H9 (cell line): Measurements from ENCODE around the gene LACTB. TPM values are rescaled to one million over a fixed set of nuclear protein-coding genes. Genes with fewer than 3 reads are reported as not detected.
A peak's percentile ranks its signal among the peaks of the same experiment; 100 is the strongest.

Experiments used
- DNase-seq: peaks from one replicate; pipeline ENCODE4 v3.0.0-alpha.2; 2017
- H2AFZ ChIP-seq: one replicate; pipeline ENCODE4 v1.6.1; 2013; ENCODE audit warnings: mild to moderate bottlenecking, low read length, control low read depth, moderate library complexity
- H2AK5ac ChIP-seq: 2 replicates; pipeline ENCODE4 v1.6.1; 2013; ENCODE audit warnings: low read length, control low read depth, mixed read lengths; ENCODE audit not compliant: insufficient read length
- H2BK120ac ChIP-seq: one replicate; pipeline ENCODE4 v1.6.1; 2013; ENCODE audit warnings: low read depth, mild to moderate bottlenecking, low read length, control low read depth, inconsistent platforms; ENCODE audit not compliant: poor library complexity, severe bottlenecking
- H2BK12ac ChIP-seq: 2 replicates; pipeline ENCODE4 v1.6.1; 2013; ENCODE audit warnings: low read length, control low read depth, mixed read lengths, low read depth; ENCODE audit not compliant: insufficient read length
- H2BK15ac ChIP-seq: 2 replicates; pipeline ENCODE4 v1.6.1; 2013; ENCODE audit warnings: low read depth, low read length, control low read depth
- H2BK20ac ChIP-seq: one replicate; pipeline ENCODE4 v1.6.1; 2013; ENCODE audit warnings: low read depth, mild to moderate bottlenecking, low read length, control low read depth, inconsistent platforms; ENCODE audit not compliant: poor library complexity, severe bottlenecking
- H2BK5ac ChIP-seq: 2 replicates; pipeline ENCODE4 v1.6.1; 2013; ENCODE audit warnings: low read length, control low read depth, mixed read lengths; ENCODE audit not compliant: insufficient read length
- H3K14ac ChIP-seq: 2 replicates; pipeline ENCODE4 v1.6.1; 2013; ENCODE audit warnings: low read length, control low read depth; ENCODE audit not compliant: insufficient read depth
- H3K18ac ChIP-seq: 2 replicates; pipeline ENCODE4 v1.6.1; 2013; ENCODE audit warnings: low read depth, mild to moderate bottlenecking, mixed read lengths, low read length, control low read depth; ENCODE audit not compliant: insufficient read length
- H3K23ac ChIP-seq: 2 replicates; pipeline ENCODE4 v1.6.1; 2013; ENCODE audit warnings: low read length, control low read depth, mixed read lengths, low read depth; ENCODE audit not compliant: insufficient read length
- H3K23me2 ChIP-seq: 2 replicates; pipeline ENCODE4 v1.6.1; 2013; ENCODE audit warnings: low read depth, mild to moderate bottlenecking, mixed read lengths, low read length, control low read depth; ENCODE audit not compliant: insufficient read length, poor library complexity, severe bottlenecking
- H3K27ac ChIP-seq: 2 replicates; pipeline ENCODE4 v1.5.1; 2013; ENCODE audit warnings: low read length, control low read depth, mixed read lengths, low read depth; ENCODE audit not compliant: insufficient read length
- H3K27me3 ChIP-seq: 2 replicates; pipeline ENCODE4 v1.6.1; 2013; ENCODE audit warnings: low read length, control low read depth, inconsistent platforms; ENCODE audit not compliant: insufficient read depth
- H3K4ac ChIP-seq: 2 replicates; pipeline ENCODE4 v1.6.1; 2013; ENCODE audit warnings: low read depth, mild to moderate bottlenecking, control low read depth, inconsistent platforms, low read length, moderate library complexity
- H3K4me1 ChIP-seq: 2 replicates; pipeline ENCODE4 v1.6.1; 2013; ENCODE audit warnings: low read length, control low read depth, inconsistent platforms; ENCODE audit not compliant: insufficient read depth
- H3K4me2 ChIP-seq: 2 replicates; pipeline ENCODE4 v1.6.1; 2013; ENCODE audit warnings: low read length, control low read depth, mixed read lengths; ENCODE audit not compliant: insufficient read length, insufficient read depth
- H3K56ac ChIP-seq: 2 replicates; pipeline ENCODE4 v1.6.1; 2013; ENCODE audit warnings: low read depth, mild to moderate bottlenecking, mixed read lengths, low read length, control low read depth; ENCODE audit not compliant: insufficient read length
- H3K79me1 ChIP-seq: 2 replicates; pipeline ENCODE4 v1.6.1; 2013; ENCODE audit warnings: low read depth, mild to moderate bottlenecking, moderate library complexity, low read length, control low read depth, inconsistent platforms; ENCODE audit not compliant: insufficient read depth, poor library complexity, severe bottlenecking
- H3K79me2 ChIP-seq: 2 replicates; pipeline ENCODE4 v1.6.1; 2013; ENCODE audit warnings: low read length, control low read depth, inconsistent platforms; ENCODE audit not compliant: insufficient read depth
- H3K9ac ChIP-seq: 2 replicates; pipeline ENCODE4 v1.6.1; 2013; ENCODE audit warnings: low read length, control low read depth, mixed read lengths; ENCODE audit not compliant: insufficient read length; ENCODE audit errors: extremely low read depth
- H3K9me3 ChIP-seq: one replicate; pipeline ENCODE4 v1.6.1; 2013; ENCODE audit warnings: low read depth, low read length, inconsistent platforms; ENCODE audit not compliant: control insufficient read depth
- H3T11ph ChIP-seq: one replicate; pipeline ENCODE4 v1.6.1; 2013; ENCODE audit warnings: mild to moderate bottlenecking, low read length, control low read depth, inconsistent platforms
- H4K20me1 ChIP-seq: one replicate; pipeline ENCODE4 v1.6.1; 2013; ENCODE audit not compliant: control insufficient read depth, insufficient read length, insufficient read depth
- H4K5ac ChIP-seq: 2 replicates; pipeline ENCODE4 v1.6.1; 2013; ENCODE audit warnings: low read depth, mild to moderate bottlenecking, mixed read lengths, low read length, control low read depth; ENCODE audit not compliant: insufficient read length
- H4K8ac ChIP-seq: replicated peaks from 2 replicates; pipeline ENCODE4 v1.6.1; 2013; ENCODE audit warnings: low read length, control low read depth, mixed read lengths, low read depth; ENCODE audit not compliant: insufficient read length
- H4K91ac ChIP-seq: 2 replicates; pipeline ENCODE4 v1.6.1; 2013; ENCODE audit warnings: low read depth, mild to moderate bottlenecking, moderate library complexity, mixed read lengths, low read length, control low read depth; ENCODE audit not compliant: insufficient read length
- H3K27ac Mint-ChIP-seq, 3 experiments: 2 replicates in 2 of 3; 3 replicates in 1 of 3; pipeline ENCODE4 v1.8.0; 2020 to 2021; ENCODE audit warnings: mixed read lengths in 3 of 3, mild to moderate bottlenecking in 1 of 3, moderate library complexity in 1 of 3
- H3K27me3 Mint-ChIP-seq: 2 replicates; pipeline ENCODE4 v1.8.0; 2021; ENCODE audit warnings: low read depth, mild to moderate bottlenecking, moderate library complexity, mixed read lengths
- H3K36me3 Mint-ChIP-seq, 3 experiments: 2 replicates in 2 of 3; 3 replicates in 1 of 3; pipeline ENCODE4 v1.8.0; 2020 to 2021; ENCODE audit warnings: low read depth in 3 of 3, mixed read lengths in 3 of 3; ENCODE audit not compliant: insufficient read depth in 1 of 3
- H3K4me1 Mint-ChIP-seq, 2 experiments: 2 replicates each; pipeline ENCODE4 v1.8.0; 2020; ENCODE audit warnings: mixed read lengths in 2 of 2
- H3K4me3 Mint-ChIP-seq, 2 experiments: 2 replicates in 1 of 2; 3 replicates in 1 of 2; pipeline ENCODE4 v1.8.0; 2020 to 2021; ENCODE audit warnings: mild to moderate bottlenecking in 2 of 2, mixed read lengths in 2 of 2, moderate library complexity in 1 of 2
- H3K9me3 Mint-ChIP-seq, 2 experiments: 2 replicates in 1 of 2; 3 replicates in 1 of 2; pipeline ENCODE4 v1.8.0; 2020; ENCODE audit warnings: mild to moderate bottlenecking in 2 of 2, mixed read lengths in 2 of 2, moderate library complexity in 1 of 2
- WGBS: extraction: QIAGEN DNeasy Blood & Tissue Kit; methylation state at CpG from one replicate; pipeline ENCODE4 v1.1.7; 2013; ENCODE audit warnings: missing lambda C conversion rate, low lambda C conversion rate, mixed read lengths; ENCODE audit not compliant: insufficient read length; ENCODE audit errors: extremely low coverage; 5-methylcytosine and 5-hydroxymethylcytosine counted together
- total RNA-seq: library from RNA; stranded (reverse); gene quantifications from 2 replicates; pipeline ENCODE4 v1.2.1, GENCODE V29; 2021
- TF ChIP-seq, protein P1 (sequence below): fragments of 200-600 bp; sonication (generic); conservative IDR thresholded peaks from 3 replicates; pipeline ENCODE4 v1.8.0; 2021; ENCODE audit warnings: antibody characterized with exemption, mild to moderate bottlenecking

LACTB gene
- total RNA-seq, 1 experiment from 2014 or later, result 10.3 TPM

DNA sequence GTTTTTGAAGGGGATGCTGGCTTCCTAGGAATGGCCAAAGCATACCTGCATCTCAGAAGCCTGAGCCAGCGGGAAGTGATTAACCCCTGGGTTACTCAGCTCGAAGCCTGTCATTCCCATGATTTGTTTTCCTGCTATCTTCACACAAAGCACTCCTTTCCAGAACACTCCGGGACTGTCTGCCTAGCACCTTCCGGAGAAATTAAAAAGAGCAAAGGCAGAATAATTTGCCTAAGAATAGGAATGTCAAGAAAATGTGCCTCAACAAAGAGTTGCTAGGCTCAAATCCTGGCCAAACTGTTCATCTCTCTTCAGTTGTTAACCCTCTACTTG lies 45.0 kb upstream of the LACTB start:
- H2BK20ac ChIP-seq, result no peak overlapping the region
- no peak overlapping the region for H2BK5ac ChIP-seq
- no peak overlapping the region for H3T11ph ChIP-seq
- no peak overlapping the region for H3K14ac ChIP-seq
- TF ChIP-seq, protein P1, sequence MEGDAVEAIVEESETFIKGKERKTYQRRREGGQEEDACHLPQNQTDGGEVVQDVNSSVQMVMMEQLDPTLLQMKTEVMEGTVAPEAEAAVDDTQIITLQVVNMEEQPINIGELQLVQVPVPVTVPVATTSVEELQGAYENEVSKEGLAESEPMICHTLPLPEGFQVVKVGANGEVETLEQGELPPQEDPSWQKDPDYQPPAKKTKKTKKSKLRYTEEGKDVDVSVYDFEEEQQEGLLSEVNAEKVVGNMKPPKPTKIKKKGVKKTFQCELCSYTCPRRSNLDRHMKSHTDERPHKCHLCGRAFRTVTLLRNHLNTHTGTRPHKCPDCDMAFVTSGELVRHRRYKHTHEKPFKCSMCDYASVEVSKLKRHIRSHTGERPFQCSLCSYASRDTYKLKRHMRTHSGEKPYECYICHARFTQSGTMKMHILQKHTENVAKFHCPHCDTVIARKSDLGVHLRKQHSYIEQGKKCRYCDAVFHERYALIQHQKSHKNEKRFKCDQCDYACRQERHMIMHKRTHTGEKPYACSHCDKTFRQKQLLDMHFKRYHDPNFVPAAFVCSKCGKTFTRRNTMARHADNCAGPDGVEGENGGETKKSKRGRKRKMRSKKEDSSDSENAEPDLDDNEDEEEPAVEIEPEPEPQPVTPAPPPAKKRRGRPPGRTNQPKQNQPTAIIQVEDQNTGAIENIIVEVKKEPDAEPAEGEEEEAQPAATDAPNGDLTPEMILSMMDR, result no peak
- H3K9ac ChIP-seq, result no peak overlapping the region
- no peaks in the 10 kb centered on the region for H3K79me1 ChIP-seq
- H2BK12ac ChIP-seq, result no peak overlapping the region
- no peak overlapping the region for H2BK15ac ChIP-seq
- no peaks in the 10 kb centered on the region for H4K20me1 ChIP-seq
- peak overlapping the region; percentile 3 for H3K4me2 ChIP-seq
- peak overlapping the region; percentile 89 for H3K27ac ChIP-seq
- no peaks in the 10 kb centered on the region for H3K27me3 Mint-ChIP-seq
- no peak overlapping the region for H2AFZ ChIP-seq
- peak; percentile 78 for DNase-seq
- H3K27me3 ChIP-seq, result no peaks in the 10 kb centered on the region
- H3K9me3 ChIP-seq, result no peaks in the 10 kb centered on the region
- H3K56ac ChIP-seq, result no peak overlapping the region
- H4K5ac ChIP-seq, result no peak overlapping the region
- H3K9me3 Mint-ChIP-seq, result no peaks in the 10 kb centered on the region; a peak in 1 of 5 replicates
- peaks cover 0 to 12% (median 6%) of the 10 kb centered on the region in 3 experiments; a peak in 4 of 7 replicates for H3K36me3 Mint-ChIP-seq
- H4K91ac ChIP-seq, result no peak overlapping the region
- peak overlapping the region; percentile 56 for H2BK120ac ChIP-seq
- H3K4me1 ChIP-seq, result peaks cover 18% of the 10 kb centered on the region; the same call in 1 of the 2 replicates
- WGBS, result no CpG with 5 or more reads among the region's 4 CpGs
- no peak overlapping the region for H3K4ac ChIP-seq
- no peaks in the 10 kb centered on the region for H3K79me2 ChIP-seq
- H3K18ac ChIP-seq, result no peak overlapping the region
- peak overlapping the region; percentile 9 to 38; a peak in 1 of 5 replicates for H3K4me3 Mint-ChIP-seq
- H2AK5ac ChIP-seq, result no peak overlapping the region
- no peaks in the 10 kb centered on the region for H3K23me2 ChIP-seq
- H3K27ac Mint-ChIP-seq, result peak overlapping the region; percentile 97 to 99 (median 97)
- peaks cover 77 to 83% of the 10 kb centered on the region in 2 experiments for H3K4me1 Mint-ChIP-seq
- no peak overlapping the region for H3K23ac ChIP-seq
- H4K8ac ChIP-seq, result no peak overlapping the region
